ENCODE data around the gene ABCC1. TPM values are rescaled to one million over a fixed set of nuclear protein-coding genes. Genes with fewer than 3 reads are reported as not detected.
A peak's percentile ranks its signal among the peaks of the same experiment; 100 is the strongest.
"Not testable (repeated sequence)": the region's sequence is repeated elsewhere in the genome, so short reads cannot be mapped to it uniquely, and the experiment has no call there.

ABCC1 gene
- total RNA-seq, 1 donor from 2014 or later: 13.6 TPM

DNA sequence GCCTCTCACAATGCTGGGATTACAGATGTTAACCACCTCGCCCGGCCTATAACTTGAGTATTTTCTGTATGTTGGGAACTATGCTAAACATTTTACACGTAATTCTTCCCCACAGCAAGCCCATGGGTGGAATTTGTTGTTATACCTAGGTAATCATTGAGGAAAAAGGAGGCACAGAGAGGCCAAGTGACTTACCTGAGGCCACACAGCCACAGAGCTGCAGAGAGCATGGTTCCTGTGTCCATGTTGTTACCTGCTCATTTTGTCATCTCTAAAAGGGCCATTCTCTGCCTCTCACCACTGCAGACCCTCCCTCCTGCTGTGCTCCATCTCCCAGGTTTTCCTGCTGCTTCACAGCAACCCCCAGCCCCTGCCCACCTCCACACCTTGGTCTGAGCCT is 135.5 kb downstream of the ABCC1 start:
- no peak for DNase-seq

DNA sequence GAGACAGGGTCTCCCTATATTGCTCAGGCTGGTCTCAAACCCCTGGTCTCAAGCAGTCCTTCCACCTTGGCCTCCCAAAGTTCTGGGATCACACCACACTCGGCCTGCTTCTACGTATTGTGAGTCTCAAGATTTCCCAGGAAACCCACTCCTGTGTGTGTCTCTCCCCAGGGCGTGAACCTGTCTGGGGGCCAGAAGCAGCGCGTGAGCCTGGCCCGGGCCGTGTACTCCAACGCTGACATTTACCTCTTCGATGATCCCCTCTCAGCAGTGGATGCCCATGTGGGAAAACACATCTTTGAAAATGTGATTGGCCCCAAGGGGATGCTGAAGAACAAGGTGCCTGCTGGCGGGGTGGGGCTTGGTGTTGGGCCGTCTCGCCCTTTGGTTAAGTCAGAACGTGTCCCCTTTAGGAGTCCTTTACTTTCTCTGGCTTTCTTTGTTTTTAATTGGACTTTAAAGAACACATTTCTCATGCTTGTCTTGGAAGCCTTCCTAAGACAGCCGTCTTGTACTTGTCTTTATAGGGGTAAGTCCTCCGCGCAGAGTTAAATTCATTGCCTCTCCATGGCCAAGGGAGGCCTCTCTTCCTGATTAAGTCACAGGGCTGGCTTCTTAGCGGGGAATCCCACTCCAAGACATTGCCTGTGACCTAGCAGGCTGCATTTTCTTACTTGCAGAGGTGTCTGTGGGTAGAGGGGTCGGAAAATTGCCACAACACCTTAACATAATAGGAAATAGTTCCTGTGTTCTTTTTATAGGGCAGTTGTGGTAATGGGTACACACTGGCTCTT is 137.4 kb downstream of the ABCC1 start:
- DNase-seq: no peak

DNA sequence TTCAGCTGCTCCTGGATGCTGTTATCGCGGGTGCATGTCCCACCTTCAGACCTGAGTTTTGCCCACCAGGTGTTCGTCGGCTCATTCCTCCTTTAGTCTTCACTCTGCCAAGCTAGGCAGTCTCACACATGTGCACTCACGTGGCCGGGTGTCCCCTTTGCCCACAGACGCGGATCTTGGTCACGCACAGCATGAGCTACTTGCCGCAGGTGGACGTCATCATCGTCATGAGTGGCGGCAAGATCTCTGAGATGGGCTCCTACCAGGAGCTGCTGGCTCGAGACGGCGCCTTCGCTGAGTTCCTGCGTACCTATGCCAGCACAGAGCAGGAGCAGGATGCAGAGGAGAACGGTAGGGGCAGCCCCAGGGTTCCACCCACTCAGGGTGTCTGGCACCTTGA is 140.8 kb downstream of the ABCC1 start:
- no peak for DNase-seq

DNA sequence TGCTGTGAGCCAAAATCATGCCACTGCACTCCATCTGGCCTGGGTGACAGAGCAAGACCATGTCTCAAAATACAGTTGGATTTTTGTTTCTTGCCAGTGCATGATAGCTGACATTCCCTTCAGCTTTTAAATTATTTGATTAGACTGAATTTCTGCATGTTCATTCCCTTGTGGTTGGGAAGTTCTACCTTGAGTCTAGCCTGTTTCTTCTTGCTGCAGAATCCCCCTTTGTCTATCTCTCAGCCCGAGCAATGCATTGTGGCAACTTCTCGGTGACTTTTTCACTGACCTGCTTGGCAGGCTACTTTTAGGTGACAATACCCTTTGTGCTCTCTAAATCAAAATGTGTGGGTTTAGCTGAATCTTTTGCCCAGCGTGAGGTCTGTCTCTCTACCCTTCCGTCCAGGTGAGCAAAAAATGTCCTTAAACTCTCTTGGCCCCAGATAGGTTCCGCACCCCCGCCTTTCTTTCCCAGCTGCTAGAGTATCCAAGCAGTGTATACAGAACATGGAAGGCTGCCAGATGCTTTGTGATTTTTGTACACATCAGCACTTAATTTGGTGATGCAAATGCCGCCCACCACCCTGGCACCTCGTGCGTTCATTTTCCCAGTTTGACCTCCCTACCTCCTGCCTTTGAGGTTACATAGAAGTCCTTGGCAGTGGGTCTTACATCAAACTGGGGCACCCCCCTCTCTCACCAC is 143.7 kb downstream of the ABCC1 start:
- DNase-seq: peak; percentile 46

DNA sequence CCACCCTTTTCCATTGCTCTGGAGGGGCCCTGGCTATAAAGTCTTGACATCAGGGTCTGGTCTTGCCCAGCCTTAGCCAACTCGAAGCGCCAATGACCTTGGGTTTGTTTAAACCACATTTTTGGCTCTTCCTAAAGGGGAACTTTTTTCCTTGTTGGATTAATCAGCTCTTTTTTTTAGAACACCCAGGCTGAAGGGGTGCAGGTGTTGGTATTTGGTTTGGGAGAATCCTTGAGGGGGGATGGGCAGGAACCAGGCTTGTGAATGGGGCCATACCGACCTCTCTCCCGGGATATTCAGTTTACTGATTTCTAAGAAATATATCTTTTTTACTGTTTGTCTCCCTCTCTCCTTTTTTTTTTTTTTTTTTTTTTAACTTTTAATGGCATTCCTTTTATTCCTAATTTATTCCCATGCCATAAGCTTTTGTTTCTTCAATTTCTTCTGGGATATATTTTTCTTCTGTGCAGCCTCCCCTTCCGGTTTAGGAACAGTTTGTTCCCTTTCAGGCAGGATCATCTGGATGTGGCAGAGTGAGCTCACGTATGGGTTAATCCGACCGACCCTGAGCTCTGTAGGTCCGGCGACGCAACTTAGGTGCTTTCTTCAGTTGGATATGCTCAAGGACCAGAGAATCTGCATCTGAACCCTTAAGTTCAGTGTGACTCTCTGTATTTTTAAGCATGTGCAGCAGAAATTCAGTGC is 144.4 kb downstream of the ABCC1 start:
- DNase-seq: no peak

DNA sequence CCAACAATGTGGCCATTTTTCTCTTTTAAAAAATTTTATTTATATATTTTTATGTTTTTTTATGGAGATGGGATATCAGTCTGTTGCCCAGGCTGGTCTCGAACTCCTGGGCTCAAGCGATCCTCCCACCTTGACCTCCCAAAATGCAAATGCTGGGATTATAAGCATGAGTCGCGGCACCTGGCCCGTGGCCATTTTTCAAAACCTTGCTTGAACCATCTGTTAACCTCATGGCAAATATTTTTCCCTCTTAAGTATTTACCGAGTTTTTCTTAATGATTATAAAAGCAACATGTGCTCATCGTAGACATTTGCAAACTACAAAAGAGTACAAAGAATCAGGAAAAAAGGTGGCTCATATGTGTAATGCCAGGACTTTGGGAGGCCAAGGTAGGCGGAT is 146.2 kb downstream of the ABCC1 start:
- DNase-seq: no peak

DNA sequence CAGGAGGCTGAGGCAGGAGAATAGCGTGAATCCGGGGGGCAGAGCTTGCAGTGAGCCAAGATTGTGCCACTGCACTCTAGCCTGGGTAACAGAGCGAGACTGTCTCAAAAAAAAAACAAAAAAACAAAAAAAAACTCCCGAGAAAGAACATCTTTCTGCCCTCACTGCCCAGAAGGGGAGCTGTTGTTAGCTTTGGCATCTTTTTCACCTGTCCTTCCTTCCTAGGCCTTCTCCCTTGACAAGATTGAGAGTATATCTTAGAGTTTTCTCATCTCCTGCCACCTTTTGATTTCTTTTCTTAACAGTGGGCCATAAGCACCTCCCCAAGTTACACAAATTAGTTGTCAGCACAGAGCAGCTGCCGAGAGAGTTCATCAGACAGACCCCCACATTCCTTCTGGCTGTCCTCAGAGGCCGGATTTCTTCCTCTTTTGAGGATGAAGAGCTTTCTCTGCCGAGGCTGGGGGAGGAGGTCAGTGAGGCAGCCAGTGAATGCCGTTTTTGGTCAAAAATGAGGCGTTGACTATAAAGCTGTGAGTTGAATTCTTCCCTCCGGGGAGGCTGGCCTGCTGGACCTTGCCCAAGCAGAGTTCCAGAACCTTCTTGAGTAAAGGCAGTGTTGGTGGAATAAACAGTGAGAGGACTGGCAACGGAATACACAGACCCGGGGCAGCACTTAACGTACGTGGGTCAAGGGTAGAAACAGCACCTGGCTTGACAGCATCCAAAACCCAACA is 146.9 kb downstream of the ABCC1 start:
- DNase-seq: peak; percentile 44

DNA sequence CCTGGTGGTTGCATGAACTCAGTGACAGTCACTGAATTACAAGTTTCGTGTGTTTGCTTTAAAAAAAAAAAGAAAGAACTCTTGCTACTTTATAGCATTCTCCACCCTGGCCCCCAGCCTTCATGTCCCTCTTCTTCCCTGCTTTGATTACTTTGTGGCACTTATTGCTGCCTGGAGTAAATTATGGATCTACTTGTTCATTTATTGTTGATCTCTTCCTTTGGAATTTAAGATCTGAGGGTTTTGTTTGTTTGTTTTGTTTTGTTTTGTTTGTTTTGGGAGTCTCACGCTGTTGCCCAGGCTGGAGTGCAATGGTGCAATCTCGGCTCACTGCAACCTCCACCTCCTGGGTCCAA is 147.4 kb downstream of the ABCC1 start:
- DNase-seq: no peak

DNA sequence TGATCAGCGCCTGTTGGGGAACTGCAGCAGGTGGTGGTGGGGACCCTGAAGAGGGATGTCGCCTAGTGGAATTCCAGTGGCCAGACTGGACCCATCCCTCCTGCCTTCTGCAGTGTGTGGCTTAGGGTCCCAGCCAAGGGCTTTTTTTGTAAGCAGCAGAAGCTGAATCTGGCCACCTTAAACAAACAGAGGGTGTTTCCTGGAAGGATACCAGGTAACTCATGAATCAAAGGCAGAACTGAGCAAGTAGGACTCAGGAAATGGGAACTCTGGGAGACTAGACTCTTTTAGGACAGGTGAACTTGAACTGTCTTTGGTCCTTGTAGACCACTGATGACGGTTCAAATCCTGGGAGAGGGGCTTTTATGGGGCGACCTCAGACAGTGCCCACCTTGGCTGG is 149.9 kb downstream of the ABCC1 start:
- no peak for DNase-seq

DNA sequence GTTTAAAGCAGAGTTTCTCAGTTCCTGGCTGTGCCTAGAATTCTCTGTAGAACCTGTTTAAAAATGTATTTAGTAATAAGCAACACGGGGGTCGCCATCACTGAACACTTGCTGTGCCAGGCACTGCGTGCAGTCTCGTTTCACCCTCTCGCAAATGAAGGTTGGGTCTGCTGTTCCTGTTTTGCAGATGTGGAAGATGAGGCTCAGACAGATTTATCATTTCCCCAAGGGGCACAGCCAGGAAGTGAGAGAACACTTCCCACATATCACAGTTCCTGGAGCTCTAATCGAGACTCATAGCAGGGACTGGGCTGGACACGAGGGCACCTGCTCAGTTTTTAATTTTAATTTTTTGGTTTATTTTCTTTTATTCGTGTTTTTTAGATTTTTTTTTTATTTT is 151.2 kb downstream of the ABCC1 start:
- DNase-seq: no peak

DNA sequence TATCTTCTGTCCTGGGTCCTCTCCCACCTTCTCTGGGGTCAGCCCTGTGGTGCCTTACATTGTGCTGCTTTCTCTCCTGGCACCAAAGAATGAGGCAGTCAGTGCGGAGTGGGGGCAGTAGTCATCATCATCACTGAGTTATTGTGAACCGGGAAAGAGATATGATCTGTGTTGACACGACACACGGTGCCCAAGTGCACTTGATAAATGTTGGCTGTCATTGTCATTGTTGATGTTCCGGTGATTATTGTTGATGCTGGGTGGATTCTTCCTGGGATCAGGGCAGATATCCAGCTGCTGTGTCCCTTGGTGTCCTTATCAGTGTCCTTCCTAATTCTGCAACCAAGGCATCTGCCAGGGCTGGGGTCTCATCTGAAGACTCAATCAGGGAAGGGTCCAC is 152.2 kb downstream of the ABCC1 start:
- no peak for DNase-seq

DNA sequence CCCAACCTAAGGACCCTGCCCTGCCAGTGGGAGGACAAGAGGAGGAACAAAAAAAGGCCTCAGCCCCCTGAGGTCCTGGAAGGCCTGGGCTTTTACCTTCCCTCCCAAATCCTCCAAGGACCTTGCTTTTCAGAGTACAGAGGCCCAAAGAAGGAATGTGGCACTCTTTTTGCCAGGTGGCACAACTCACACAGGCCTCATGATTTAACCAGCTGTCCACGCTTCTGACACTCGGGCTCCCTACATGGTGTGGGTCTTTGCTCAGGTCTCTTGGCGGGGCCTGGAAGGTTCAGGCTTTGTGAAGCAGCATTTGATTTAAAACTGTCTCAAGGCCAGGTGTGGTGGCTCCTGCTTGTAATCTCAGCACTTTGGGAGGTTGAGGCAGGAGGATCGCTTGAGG is 153.3 kb downstream of the ABCC1 start:
- DNase-seq: no peak

DNA sequence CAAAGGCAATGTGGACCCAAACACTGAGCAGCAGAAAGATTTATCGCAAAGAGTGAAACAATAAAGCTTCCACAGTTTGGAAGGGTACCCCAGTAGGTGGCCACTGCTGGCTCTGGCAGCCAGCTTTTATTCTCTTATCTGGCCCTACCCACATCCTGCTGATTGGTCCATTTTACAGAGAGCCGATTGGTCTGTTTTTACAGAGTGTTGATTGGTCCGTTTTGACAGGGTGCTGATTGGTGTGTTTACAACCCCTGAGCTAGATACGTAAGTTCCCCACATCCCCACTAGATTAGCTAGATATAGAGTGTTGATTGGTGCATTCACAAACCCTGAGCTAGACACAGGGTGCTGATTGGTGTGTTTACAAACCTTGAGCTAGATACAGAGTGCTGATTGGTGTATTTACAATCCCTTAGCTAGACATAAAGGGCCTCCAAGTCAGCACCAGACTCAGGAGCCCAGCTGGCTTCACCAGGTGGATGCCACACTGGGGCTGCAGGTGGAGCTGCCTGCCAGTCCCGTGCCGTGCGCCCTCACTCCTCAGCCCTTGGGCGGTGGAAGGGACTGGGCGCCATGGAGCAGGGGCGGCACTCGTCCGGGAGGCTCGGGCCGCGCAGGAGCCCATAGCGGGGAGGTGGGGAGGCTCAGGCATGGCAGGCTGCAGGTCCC is 154.9 kb downstream of the ABCC1 start:
- DNase-seq: not testable (repeated sequence)

DNA sequence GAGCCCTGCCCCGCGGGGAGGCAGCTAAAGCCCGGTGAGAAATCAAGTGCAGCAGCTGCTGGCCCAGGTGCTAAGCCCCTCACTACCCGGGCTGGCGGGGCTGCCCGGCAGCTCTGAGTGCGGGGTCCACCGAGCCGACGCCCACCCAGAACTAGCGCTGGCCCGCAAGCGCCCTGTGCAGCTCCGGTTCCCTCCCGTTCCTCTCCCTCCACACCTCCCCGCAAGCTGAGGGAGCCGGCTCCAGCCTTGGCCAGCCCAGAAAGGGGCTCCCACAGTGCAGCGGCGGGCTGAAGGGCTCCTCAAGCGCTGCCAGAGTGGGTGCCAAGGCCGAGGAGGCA is 155.4 kb downstream of the ABCC1 start:
- DNase-seq: not testable (repeated sequence)

DNA sequence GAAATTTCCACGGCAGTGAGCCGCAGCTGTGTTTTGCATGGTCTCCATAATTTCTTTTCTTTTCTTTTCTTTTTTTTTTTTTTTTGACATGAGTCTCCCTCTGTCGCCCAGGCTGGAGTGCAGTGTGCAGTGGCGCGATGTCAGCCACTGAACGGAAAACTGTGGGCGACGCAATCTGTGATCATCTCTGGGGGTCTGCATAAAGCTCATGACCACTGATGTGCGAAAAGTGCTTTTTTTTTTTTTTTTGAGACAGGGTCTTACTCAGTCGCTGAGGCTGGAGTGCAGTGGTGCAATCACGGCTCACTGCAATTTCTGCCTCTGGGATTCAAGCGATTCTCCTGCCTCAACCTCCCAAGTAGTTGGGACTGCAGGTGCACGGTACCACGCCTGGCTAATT is 156.2 kb downstream of the ABCC1 start:
- no peak for DNase-seq

DNA sequence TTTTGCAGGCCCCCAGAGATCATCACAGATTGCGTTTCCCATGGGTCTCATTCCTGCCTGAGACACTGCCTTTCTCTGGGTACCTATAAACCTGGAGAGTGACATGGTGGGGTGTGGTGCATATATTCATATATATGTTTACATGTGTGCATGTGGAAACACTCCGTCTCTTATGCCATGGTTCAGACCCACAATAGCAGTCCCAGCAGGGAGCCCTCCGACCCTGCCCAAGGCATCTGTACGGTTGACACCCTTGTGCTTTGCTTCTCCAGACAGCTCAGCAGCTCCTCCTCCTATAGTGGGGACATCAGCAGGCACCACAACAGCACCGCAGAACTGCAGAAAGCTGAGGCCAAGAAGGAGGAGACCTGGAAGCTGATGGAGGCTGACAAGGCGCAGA is 157.1 kb downstream of the ABCC1 start:
- no peak for DNase-seq

DNA sequence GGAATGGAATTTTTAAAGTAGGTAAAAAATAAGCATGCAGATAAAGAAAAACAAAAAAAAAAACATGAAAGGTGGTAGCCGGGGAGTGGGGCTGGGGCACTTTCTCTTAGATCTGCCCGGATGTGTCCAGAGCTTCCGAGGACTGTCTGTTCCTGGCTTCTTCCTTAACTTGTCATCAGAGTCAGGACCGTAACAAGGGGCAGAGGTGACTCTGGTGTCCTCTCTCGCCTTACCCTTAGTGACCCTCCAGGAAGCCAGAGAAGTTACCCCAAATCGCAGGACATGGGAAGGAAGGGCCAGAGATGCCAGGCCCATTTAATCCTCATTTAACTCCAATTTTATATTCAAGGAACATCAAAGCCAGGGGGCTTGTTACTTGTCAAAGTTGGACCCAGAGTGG is 158.4 kb downstream of the ABCC1 start:
- no peak for DNase-seq

DNA sequence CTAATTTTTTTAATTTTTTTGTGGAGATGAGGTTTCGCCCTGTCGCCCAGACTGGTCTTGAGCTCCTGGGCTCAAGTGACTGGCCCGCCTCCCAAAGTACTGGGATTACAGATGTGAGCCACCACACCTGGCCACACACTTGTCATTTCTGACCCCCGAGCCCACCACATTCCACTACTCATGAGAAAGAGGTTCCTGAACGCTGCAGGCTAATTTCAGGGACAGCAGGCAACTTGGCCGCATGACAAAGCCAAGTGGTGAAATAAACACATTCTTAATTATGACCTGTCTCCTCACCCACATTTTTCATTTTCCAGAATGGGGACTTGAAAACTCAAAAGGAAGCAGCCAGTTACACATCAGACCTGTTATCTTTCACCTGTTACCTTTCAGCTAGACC is 159.3 kb downstream of the ABCC1 start:
- no peak for DNase-seq

DNA sequence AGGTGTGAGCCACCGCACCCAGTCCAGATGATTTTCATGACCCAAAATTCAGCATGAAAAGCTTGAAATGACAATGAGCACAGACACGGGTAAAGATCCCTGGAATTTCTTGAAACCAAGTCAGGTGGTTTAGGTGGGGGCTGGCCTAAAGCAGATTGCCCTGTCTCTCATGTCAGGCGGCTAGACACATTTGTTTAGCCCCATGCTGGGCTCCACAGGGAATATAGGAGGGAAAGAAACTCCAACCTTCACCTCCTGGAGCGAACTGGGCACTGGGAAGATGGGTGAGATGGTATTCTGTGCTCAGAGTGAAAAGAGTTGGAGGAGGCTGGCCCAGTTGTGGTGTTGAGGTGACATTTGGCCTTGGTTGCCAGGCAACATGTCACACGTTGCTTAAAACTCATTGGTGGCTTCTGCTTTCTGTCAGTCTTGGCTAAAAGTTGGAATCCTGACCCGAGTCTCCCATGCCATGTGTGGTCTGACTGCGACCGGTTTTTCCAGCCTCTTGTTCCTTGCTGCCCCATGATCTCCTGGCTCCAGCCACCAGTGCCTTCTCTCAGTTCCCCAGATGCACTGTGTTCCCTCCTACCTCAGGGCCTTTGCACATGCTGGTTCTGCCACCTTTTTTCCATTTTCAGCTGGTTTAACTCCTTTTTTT is 160.2 kb downstream of the ABCC1 start:
- no peak for DNase-seq

DNA sequence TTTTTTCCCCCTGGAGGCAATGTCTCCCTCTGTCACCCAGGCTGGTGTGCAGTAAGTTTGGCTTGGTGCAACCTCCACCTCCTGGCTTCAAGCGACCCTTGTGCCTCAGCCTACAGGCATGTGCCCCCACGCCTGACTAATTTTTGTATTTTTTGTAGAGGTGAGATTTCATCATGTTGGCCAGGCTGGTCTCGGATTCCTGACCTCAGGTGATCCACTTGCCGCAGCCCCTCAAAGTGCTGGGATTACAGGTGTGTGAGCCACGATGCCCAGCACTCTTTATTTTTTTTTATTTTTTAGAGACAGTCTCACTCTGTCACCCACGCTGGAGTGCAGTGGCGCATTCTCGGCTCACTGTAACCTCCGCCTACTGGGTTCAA is 160.7 kb downstream of the ABCC1 start:
- DNase-seq: no peak

DNA sequence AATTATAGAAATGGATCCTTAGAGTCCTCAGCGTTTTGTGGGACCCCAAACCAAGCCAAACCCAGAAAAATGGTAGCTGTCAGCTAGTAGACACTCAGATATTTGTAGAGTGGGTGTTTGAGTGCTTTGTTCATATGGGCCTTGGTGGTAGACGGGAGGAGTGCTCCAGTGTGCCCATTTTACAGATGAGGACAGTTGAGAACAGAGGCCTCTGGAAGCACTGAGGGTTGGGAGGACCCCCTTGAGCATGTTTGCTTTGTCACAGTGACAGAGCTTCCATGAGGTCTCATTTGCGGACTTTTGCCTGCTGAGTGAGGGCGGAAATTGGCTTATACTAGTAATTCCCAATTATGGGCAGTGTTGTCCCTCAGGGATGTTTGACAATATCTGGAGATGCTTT is 162.2 kb downstream of the ABCC1 start:
- no peak for DNase-seq
